Measurements from ENCODE around the gene MGLL.

DNA sequence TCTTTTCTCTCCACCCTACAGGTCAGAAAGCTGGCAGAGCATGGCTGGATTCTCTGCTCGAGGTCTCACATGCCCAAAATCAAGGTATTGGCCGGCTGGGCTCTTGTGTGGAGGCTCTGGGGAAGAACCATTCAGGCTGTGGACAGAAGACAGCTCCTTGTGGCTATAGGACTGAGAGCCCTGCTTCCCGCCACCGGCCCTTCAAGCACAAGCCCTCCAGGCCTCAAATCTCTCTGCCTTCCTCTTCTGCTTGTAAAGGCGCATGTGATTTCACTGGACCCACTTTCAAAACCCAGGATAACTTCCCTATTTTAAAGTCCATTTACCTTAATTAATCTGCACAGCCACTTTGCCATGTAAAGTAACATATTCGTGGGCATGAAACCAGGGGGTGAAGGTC, 36.2 kb upstream of the MGLL start:
- TF ChIP-seq CTCF (IDR thresholded peaks at IDR 0.05; ENCODE audit: low read depth, low read length, missing input control) (no peak), RAD21 (IDR thresholded peaks at IDR 0.05) (no peak), YY1 (IDR thresholded peaks at IDR 0.05) (no peak)
- TF ChIP-seq, protein P1, sequence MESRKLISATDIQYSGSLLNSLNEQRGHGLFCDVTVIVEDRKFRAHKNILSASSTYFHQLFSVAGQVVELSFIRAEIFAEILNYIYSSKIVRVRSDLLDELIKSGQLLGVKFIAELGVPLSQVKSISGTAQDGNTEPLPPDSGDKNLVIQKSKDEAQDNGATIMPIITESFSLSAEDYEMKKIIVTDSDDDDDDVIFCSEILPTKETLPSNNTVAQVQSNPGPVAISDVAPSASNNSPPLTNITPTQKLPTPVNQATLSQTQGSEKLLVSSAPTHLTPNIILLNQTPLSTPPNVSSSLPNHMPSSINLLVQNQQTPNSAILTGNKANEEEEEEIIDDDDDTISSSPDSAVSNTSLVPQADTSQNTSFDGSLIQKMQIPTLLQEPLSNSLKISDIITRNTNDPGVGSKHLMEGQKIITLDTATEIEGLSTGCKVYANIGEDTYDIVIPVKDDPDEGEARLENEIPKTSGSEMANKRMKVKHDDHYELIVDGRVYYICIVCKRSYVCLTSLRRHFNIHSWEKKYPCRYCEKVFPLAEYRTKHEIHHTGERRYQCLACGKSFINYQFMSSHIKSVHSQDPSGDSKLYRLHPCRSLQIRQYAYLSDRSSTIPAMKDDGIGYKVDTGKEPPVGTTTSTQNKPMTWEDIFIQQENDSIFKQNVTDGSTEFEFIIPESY (IDR thresholded peaks at IDR 0.05) = no peak
- TF ChIP-seq, protein P2, sequence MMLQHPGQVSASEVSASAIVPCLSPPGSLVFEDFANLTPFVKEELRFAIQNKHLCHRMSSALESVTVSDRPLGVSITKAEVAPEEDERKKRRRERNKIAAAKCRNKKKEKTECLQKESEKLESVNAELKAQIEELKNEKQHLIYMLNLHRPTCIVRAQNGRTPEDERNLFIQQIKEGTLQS (IDR thresholded peaks at IDR 0.05) = no peak
